GM18508 (cell line): ENCODE results near the gene EPO.

Source experiments
- ATAC-seq: cut with Tn5 transposase; IDR thresholded peaks from one replicate; pipeline ENCODE4 v1.9.1; 2021; ENCODE audit warnings: moderate number of reproducible peaks; ENCODE audit not compliant: insufficient read depth, unreplicated experiment

EPO gene

DNA sequence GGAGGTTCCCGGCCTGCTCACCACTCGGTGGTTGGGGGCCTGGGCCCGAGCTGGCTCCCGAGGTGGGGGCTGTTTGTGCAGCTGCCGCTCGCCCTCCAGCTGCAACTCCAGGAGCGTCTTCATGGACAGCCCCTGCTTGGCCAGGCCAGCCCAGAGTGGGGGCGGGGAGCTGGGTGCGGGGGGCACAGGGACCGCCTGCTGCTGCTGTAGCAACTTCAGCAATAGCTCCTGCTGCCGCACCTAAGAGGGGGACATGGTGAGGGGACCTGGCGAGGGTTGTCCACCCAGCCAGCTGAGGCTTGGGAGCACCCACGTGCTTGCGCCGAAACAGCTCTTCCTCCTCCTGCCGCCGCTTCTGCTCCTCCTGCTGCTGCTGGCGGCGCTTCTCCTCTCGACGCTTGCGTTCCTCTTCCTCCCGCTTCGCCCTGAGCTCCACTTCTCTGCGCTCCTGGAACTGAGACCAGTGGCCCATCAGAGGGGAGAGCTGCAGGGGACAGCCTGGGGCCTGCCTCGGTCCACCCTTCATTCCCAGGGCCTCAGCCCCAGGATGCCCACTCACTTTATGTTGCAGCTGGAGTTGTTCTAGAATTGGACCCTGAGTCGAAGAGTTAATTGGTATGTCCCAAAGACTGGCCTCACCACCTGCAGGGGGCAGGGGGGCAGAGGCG is 37.1 kb upstream of the EPO start:
- ATAC-seq: no peak

DNA sequence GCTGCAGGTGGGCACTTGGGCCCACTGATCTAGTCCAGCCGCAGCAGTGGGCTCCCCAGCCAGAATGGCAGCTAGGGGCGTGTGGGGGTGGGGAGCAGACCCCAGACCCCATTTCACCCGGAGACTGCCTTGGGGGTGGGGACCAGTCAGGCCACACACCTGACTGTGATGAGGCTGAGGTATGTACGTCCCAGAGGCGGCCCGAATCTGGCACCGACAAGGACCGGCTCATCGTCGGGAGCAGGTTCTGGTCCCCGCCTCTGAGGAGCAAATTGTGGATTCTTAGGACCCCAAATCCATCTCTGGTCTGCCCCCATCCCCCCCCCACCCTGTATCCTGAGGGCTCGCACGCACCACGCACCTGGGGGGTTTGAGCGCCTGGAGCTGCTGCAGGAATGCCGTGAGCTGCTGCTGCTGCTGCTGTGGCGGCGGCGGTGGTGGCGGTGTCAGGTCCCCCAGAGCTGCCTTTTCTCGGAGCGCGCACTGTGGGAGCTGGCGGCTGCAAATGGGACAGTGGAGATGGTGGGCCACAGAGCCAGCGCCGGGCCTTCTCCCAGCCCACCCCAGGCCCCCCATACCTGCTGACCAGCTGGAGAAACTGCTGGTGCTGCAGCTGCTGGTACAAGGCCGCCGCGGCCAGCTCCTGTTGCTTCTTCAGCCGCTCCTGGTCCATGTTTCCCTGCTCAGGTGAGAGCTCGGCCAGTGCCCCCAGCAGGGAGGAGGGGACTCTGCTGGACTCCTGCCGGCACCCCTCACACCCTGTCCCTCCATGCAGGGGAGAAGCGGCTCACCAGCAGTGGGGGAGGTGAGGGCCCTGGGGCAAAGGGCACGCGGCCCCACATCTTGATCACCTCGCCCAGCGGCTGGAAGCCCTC is 36.4 kb upstream of the EPO start:
- no peak for ATAC-seq

DNA sequence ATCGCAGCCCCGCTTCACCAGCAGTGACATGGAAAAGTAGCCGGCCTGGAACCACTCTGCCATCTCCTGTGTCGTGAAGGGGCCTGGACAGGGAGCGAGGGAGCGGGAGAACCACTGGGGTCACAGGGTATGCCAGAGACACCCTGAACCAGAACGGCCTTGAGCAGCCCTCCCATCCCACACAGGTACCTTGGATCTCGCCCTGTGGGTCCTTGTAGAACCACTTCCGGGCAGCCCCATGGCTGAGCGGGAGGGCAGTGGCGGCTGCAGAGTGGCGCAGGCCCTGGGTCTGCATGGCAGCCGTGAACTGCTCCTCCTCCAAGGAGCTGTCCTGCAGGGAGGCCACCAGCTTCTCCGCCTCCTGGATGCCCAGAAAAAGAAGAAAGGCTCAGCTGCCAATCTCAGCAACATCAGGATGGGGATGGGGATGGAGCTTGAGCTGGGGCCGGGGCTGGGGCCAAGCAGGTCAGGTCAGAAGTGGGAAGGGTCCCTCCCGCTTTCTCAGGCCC is 35.7 kb upstream of the EPO start:
- no peak for ATAC-seq

DNA sequence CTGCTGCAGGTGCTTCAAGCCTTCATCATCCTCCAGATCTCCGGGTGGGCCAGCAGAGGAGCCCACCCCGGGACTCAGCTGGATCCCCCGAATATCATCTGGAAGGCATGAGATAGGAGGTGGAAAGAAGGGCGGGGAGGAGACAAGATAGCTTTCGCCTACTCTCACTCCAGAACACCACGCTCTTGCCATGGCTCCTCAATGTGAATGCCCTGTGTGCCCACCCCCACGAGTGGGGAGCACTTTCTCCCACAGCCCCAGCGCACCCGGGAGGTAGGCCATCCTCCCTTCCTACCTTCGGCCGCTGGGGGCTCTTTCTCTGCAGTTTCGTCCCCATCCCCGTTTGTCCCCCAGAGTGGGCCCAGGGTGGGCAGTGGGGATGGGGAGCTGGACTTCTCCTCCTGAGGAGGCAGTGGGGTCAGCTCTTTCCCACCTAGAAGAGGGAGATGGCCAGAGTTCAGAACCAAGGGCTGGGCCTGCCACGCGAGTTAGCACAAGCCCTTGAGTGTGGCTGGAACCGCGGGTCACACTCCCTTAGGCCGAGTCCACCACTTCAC is 35.1 kb upstream of the EPO start:
- no peak for ATAC-seq

DNA sequence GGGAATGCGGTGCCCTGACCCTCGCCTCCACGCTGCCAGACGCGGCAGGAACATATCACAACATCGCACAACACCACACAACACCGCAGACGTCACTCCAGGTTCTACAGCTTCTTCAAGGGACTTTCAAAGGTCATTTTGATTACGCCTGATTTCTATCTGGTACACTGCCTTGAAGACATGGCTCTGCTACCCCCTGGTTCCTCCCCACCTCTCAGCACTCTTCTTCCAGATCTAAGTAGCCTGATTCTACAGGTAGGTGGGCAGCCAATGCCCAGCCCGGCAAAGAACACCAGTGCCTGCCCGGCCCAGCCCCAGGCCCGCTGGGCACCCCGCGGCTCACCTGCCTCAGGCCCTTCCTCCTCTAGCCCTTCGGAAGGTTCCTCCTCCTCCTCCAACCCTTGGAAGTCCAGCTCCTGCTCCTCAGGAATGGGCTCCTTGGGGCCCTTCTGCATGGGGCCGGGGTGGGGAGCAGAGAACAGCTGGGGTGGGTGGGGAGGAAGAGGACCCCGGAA is 34.6 kb upstream of the EPO start:
- ATAC-seq: no peak

DNA sequence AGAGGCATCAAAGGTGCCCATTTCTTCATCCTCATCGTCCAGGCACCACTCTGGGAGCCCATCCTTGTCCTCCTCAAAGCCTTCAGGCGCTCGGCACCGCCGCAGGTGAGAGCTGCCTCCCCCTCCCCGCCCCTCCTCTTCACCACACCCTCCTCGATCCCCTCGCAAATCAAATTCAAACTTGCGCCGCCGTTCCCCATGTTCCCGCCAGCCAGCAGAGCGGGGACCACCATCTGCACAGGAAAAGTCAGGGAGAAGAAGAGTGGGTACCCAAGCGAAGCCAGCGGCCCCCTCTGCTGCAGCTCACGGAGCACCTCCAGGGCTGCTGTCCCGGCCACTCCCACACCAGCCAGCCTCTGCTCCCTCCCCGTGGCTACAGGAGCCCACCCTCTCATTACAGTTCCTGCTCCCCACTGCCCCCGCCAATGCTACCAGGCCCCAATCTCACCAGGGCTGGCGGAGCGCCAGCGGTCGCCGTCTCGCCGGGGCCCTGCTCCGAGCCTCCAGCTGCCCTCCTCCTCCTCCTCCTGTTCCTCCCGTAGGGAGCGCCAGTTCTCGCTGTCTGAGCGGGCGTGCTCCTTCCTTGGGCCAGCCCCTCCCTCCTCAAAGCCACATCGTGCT is 34.0 kb upstream of the EPO start:
- ATAC-seq: no peak

DNA sequence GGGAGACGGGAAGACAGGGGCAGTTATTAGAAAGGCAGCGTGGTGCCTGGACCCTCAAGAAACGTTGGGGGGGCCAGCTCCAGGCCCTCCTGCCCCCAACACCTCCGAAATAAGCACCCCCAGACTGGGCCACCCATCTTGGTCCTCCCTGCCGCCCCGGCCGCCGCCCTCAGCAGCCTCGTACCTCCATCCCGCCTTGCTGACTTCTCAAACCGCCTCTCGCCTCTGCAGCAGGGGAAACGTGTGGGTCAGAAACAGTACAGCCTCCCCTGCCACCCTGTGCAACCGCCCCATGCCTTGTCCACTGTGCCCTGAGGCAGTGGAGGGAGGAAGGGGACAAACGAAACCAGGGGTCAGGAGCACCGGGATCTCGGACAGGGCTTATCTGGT is 33.5 kb upstream of the EPO start:
- ATAC-seq: no peak

DNA sequence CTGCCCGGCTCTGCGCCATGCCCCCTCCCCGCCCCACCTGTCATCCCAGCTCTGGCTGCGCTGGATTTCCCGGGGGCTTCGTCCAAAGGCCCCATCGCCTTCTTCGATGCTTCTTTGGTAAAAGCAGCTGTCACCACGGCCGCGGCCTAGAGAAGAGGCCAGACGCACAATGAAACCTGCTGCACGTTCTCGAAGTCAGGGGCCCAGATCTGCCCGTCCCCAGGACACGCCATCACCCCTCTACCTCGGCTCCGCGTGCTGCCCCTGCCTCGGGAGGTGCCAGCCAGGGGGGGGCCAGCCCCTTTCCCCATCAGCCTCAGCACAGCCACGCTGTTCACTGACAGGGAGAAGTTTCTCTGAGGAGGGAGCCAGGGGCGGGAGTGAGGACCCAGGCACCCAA is 33.0 kb upstream of the EPO start:
- no peak for ATAC-seq

DNA sequence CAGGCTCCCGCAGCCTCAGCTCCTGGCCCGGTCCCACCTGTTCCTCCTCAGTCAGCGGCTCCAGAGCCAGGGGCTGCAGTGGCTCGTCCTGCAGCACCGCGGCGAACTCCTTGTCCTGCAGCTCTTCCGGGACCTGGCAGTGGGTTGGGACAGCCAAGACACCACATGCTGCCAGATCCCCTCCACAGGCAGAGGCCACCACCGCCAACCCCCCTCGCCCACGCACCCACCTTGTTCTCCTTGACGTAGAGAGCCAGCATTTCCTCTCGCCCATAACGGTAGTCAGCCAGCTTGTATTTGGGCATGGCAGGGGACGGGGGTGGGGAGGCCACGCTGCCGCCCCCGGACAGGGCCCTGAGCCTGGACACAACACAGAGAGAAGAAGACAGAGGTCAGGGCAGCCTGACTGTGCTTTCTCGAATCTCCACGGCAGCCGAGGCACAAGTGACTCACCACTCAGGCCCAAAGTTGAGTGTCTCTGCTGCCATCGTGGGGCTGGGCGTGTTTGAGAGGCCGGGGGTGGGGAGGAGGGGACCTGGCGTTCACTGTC is 32.4 kb upstream of the EPO start:
- ATAC-seq: no peak

DNA sequence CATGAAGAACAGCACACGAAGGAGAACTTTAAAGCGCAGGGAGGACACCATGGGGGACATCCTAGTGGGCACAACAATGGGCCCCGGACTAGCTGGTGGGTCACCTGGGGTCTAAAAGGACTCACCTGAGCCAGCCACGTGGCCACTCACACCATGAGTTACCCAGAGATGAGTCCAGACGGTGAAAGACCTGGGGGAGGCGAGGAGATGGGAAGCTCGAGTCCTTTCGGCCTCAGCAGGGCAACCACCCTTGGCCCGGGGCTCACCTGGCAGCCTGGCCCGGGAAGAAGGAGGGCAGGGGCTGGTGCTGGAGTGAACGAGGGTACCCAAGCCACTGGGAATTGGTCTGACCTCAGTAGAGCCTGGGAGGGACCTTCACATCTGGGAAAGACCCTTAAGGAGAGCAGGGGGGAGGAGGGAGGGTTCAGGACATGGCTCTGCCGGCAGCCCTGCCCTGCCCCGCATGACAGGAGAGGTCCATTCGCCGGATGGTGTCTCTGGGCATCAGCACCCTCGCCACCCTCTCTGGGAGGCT is 31.9 kb upstream of the EPO start:
- ATAC-seq: no peak

DNA sequence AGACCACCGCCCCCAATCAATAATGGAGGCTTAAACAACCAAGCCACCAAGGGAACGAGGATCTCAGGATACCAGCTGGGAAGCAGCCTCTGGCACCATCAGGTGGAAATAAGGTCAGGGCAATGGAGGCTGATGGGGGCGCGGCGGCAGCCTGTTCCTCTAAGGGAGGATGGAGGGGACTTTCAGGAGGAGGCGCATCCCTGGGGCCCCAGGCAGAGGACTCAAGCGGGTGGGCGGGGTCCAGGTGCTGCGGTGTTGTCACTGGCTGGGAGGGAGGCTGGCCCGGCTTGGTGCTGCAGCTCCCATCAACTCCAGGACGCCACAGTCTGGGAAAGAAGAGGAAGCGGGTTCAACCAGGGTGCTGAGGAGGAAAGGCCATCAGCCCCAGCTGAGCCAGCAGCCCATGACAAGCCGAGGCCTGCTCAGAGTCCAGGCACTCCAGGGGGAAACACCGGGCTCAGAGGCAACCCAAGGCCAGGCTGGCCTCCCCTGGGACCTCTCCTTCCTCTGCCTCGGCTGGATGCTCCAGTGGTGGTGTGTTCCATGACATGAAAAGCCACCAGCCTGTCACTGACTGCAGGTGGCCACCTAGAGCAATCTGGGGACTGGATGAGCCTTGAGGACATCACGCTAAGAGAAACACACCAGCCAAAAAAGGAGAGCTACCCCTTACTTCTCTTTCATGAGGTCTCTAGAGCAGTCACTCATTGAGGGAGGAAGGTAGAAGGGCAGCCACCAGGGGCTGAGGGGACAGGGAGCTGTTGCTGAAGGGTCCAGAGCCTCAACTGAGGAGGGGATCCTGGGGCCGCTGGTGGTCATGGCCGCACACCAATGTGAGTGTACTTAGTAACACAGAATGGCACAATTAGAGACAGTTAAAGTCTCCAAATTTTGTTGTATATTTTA is 30.8 kb upstream of the EPO start:
- no peak for ATAC-seq

DNA sequence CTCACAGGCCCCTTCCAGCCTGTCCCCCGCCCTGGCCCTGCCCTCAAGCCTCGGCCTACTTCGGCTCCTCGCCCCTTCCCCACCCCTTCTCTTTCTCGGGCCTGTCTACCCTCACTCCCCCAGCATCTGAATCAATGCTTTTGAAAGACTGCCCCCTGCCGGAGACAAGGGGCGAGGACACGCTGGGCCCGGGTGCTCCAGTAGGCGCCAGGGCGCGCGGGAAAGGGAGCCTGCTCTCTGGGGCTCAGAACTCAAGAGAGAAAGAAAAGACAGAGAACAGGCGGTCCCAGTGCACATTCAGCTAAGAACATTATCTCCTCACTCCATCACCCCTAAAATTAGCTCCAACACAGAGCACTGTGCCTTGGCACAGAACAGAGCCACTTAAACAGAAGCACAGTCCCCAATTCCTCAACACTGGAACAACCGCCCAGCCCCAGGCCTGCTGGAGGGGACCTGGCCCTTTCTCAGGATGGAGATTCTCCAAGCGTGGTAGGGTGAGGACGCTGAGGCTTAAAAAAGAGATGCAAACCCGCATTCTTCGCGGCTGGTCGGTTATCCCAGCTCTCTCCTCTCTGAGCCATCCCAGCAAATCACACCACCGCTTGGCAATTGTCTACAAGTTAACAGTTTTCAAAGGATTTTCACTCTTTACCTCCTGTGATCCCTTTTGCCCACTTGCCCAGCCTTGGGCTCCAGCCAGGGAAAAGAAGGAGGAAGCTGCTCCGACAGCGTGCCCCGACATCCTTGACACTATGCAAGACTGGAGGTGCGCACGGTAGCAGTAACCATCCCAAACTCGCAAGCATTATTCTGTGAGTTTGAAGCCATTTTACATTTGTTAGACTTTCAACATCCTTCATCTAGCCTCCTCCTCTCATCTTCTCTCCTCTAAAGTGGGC is 28.3 kb upstream of the EPO start:
- no peak for ATAC-seq

DNA sequence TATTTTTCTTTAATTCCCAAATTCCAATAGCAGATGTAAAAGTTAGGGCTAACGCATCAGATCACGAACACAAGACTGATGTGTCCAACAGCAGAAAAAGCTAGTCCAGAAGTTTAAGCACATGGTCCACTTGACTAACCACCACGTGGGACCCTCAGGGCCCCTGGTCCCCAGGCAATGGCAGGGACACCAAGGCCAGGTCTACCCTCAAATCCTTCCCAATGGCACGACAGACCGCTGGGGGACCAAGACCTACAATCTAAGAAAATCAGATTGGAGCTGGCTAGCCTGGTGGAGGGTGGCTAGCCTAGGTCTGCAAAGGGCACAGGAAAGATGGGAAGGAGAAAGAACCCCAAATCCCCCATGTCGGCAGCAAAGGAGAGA is 27.7 kb upstream of the EPO start:
- ATAC-seq: no peak

DNA sequence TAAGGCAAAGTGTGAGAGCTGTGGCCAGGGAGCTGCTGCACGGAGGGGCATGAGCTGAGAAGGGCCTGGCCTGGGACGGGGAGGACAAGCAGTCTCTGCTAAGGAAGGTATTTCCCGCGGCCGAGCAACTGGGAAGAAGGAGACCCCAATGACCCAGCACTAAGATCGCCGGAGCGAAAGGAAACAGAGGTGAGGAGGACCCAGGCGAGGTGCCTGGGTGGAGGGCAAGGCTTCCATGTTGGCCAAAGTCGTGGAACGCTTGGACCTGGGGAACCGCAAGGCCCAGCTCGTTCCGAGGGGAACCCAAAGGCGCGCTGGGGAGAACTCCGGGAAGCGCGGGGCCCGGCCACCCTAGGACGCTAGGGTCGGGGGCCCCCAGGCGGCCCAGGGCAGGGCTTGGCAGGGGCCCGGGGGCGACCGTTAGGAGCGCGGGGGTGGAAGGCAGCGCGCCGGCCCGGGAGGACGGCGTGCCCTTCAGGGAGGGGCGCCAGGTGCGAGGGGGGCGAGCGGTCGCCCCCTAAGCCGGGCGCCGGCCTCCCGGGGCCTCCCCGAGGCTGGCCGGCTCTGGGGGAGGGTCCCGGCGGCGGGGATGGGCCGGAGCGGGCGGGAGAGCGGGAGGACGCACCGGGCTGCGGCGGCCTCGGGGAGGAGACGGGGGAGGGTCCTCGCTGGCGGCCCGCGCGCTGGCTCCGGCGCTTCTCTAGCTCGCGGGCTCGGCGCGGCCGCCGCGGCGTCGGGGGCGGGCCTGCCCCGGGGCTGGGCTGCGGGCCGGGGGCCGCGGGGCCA is 26.8 kb upstream of the EPO start:
- no peak for ATAC-seq

DNA sequence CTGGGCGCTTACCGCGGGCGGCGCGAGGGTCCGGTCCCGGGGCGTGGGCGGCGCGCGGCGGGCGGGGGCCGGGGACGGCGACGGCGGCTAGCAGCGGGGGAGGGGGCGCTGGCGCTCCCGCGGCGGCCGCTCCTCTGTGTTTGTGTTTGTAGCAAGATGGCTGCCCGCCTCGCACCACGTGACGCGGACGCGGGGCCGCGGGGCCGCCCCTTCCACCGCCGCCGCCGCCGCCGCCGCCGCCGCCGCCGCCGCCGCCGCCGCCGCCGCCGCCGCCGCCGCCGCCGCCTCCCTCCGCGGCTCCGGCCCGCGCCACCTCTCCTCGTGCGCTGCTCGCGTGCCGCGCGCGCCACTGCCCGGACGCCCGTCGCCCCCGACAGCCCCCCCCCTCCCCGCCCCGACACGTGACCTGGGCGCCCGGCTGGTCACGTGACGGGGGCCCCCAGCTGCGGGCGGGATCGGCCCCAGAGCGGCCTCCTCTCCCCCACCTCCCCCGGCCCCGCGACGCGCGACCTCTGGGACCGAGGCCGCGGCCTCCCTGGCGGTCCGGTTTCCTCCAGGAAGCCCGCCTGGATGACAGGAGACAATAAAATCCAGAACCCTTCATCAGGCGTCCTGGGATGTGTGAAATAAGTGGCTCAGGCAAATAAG is 26.0 kb upstream of the EPO start, which contains the start of gene GIGYF1:
Gene GIGYF1 (minus strand): TSS at position 153 of the 648 bp plus-strand sequence. CDS start 6,012 bp downstream, outside the sequence.
- ATAC-seq: no peak

DNA sequence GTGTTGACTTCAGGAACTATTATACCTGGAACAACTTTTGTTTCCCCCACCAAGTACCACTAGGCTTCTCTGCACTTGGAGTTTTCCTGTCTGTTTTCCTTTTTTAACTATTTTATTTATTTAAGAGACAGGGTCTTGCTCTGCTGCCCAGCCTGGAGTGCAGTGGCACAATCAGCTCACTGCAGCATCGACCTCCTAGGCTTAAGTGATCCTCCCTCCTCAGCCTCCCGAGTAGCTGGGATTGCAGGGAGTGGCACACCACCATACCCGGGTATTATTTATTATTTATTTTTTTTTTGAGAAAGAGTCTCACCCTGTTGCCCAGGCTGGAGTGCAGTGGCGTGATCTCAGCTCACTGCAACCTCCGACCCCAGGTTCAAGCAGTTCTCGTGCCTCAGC is 24.1 kb upstream of the EPO start:
- ATAC-seq: no peak

DNA sequence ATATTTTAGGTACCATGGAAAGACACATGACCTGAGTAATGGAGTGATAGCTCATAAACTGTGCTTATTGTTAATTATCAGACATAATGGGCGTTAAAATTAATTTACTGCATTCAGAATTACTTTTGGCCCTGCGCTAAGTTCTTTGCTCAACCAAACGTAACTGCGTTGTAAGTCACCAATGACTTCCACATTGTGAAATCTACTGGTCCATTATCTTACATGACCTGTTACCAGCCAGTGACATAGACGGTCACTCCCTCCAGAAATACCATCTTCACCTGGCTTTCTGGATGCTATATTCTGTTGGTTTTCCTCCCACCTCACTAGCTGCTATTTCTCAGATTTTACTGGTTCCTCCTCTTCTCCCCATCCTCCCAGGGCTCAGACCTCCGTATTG is 21.2 kb upstream of the EPO start:
- ATAC-seq: no peak
